HepG2 (cell line): Measurements from ENCODE around the gene MAMDC2. TPM values are rescaled to one million over a fixed set of nuclear protein-coding genes. Genes with fewer than 3 reads are reported as not detected.
A peak's percentile ranks its signal among the peaks of the same experiment; 100 is the strongest.

Experiments
- ATAC-seq: fragments of 200-7000 bp; cut with Tn5 transposase; 3 replicates; pipeline ENCODE4 v1.9.1; 2020; ENCODE audit warnings: mild to moderate bottlenecking, moderate library complexity
- BruUV-seq: library from RNA; stranded (reverse); fragments of 400-500 nt; replicated peaks from 2 replicates; lab custom pipeline; 2021; lab: Mats Ljungman, UMichigan
- CTCF ChIA-PET: fragments of 300-600 bp; formaldehyde crosslinking; extraction: SDS; loops from one replicate; lab custom pipeline; 2021; ENCODE audit warnings: low total read pairs, inconsistent platforms, low intra/inter-chr PET ratio; lab: Yijun Ruan, JAX
- POLR2A ChIA-PET: fragments of 350-600 bp; sonication (Branson Sonifier 250); formaldehyde crosslinking; loops from one replicate; lab custom pipeline; 2020; ENCODE audit warnings: antibody characterized with exemption, inconsistent platforms; lab: Yijun Ruan, JAX
- DNase-seq: peaks from one replicate; pipeline ENCODE4 v3.0.0-alpha.2; 2015; ENCODE audit warnings: low spot score
- FAIRE-seq: peaks from 3 replicates; lab custom pipeline; 2011; peaks lifted over from hg19 to GRCh38; lab: Jason Lieb, UNC
- H2AFZ ChIP-seq: one replicate; pipeline ENCODE4 v1.6.1; 2011; ENCODE audit warnings: low read length, inconsistent platforms
- H3K27ac ChIP-seq: fragments of 300-600 bp; 3 replicates; pipeline ENCODE4 v1.8.0; 2011; ENCODE audit warnings: mixed run types, mild to moderate bottlenecking, mixed read lengths, low read length, inconsistent platforms; ENCODE audit not compliant: insufficient read depth; ENCODE audit errors: extremely low read length
- H3K27me3 ChIP-seq, 2 experiments: fragments of 200-600 bp in 1 of 2; 2 replicates in 1 of 2; 3 replicates in 1 of 2; pipeline versions ENCODE4 v1.6.0 to v1.8.0; 2011; ENCODE audit warnings: low read length in 2 of 2, mild to moderate bottlenecking in 2 of 2, moderate library complexity in 2 of 2, inconsistent platforms in 1 of 2; ENCODE audit not compliant: insufficient read depth in 2 of 2, control insufficient read depth in 1 of 2
- H3K36me3 ChIP-seq, 2 experiments: fragments of 200-600 bp in 1 of 2; replicated peaks in 1 of 2; 2 replicates in 1 of 2; 3 replicates in 1 of 2; pipeline versions ENCODE4 v1.5.1 to v1.8.0; 2011; ENCODE audit warnings: low read length in 2 of 2, inconsistent platforms in 1 of 2; ENCODE audit not compliant: insufficient read depth in 2 of 2, control insufficient read depth in 1 of 2
- H3K4me1 ChIP-seq: 2 replicates; pipeline ENCODE4 v1.5.1; 2012; ENCODE audit warnings: low read length, inconsistent platforms; ENCODE audit not compliant: insufficient read depth
- H3K4me2 ChIP-seq: 2 replicates; pipeline ENCODE4 v1.6.0; 2011; ENCODE audit warnings: low read depth, low read length, inconsistent platforms
- H3K4me3 ChIP-seq, 3 experiments: fragments of 200-600 bp in 1 of 3; sonication (generic), shearing (Covaris generic) in 1 of 3; replicated peaks in 1 of 3; 2 replicates each; pipeline ENCODE4 v1.5.1; 2011 to 2016; ENCODE audit warnings: low read length in 3 of 3, inconsistent platforms in 2 of 3, low read depth in 2 of 3, mild to moderate bottlenecking in 2 of 3, control low read depth in 1 of 3, mixed read lengths in 1 of 3; ENCODE audit not compliant: insufficient read depth in 1 of 3
- H3K79me2 ChIP-seq: one replicate; pipeline ENCODE4 v1.6.1; 2011; ENCODE audit warnings: low read length, inconsistent platforms; ENCODE audit not compliant: insufficient read depth
- H3K9ac ChIP-seq: 2 replicates; pipeline ENCODE4 v1.6.0; 2011; ENCODE audit warnings: mild to moderate bottlenecking, low read depth, low read length, inconsistent platforms; ENCODE audit not compliant: insufficient read depth
- H3K9me3 ChIP-seq: 2 replicates; pipeline ENCODE4 v1.5.1; 2012; ENCODE audit warnings: mild to moderate bottlenecking, low read length
- H4K20me1 ChIP-seq: 2 replicates; pipeline ENCODE4 v1.6.0; 2011; ENCODE audit warnings: inconsistent platforms, mild to moderate bottlenecking, low read length, moderate library complexity; ENCODE audit not compliant: insufficient read depth
- CEBPG ChIP-seq: IDR thresholded peaks from 2 replicates; pipeline ENCODE4 v1.6.1; 2016
- DPF2 ChIP-seq: sonication (generic); formaldehyde crosslinking; IDR thresholded peaks from 2 replicates; pipeline ENCODE4 v1.4.0; 2020; ENCODE audit warnings: mild to moderate bottlenecking, low read depth, missing genetic modification reagents, borderline replicate concordance
- FIP1L1 ChIP-seq: fragments of 200-400 bp; formaldehyde crosslinking; IDR thresholded peaks from 2 replicates; pipeline ENCODE4 v1.6.1; 2018; ENCODE audit warnings: low read depth, mild to moderate bottlenecking, low read length, moderate library complexity, borderline replicate concordance; ENCODE audit not compliant: insufficient read depth
- GABPB1 ChIP-seq: IDR thresholded peaks from 2 replicates; pipeline ENCODE4 v1.6.1; 2016; ENCODE audit warnings: mild to moderate bottlenecking, missing genetic modification reagents, moderate library complexity, missing compliant biosample characterization
- GLI4 ChIP-seq: sonication (generic); formaldehyde crosslinking; IDR thresholded peaks from 2 replicates; pipeline ENCODE4 v1.5.1; 2020; ENCODE audit warnings: missing genetic modification reagents, mild to moderate bottlenecking, moderate library complexity, borderline replicate concordance
- HNRNPH1 ChIP-seq: fragments of 200-400 bp; formaldehyde crosslinking; optimal IDR thresholded peaks from 2 replicates; pipeline ENCODE3; 2017; ENCODE audit warnings: mild to moderate bottlenecking, low read depth, low read length
- PHF5A ChIP-seq: IDR thresholded peaks from one replicate; pipeline ENCODE4 v1.6.1; 2018; ENCODE audit warnings: low read depth, missing genetic modification reagents; ENCODE audit not compliant: unreplicated experiment
- SAP130 ChIP-seq: IDR thresholded peaks from 2 replicates; pipeline ENCODE4 v1.6.1; 2016; ENCODE audit warnings: low read depth
- STAG1 ChIP-seq: sonication (generic); formaldehyde crosslinking; IDR thresholded peaks from 2 replicates; pipeline ENCODE4 v1.4.0; 2020; ENCODE audit warnings: missing genetic modification reagents
- YEATS2 ChIP-seq: sonication (generic); formaldehyde crosslinking; IDR thresholded peaks from 2 replicates; pipeline ENCODE4 v1.4.0; 2020; ENCODE audit warnings: missing genetic modification reagents, borderline replicate concordance
- ZNF143 ChIP-seq: sonication (generic); formaldehyde crosslinking; IDR thresholded peaks from 2 replicates; pipeline ENCODE4 v1.4.0; 2020; ENCODE audit warnings: missing genetic modification reagents
- ZNF30 ChIP-seq: sonication (generic); formaldehyde crosslinking; IDR thresholded peaks from 2 replicates; pipeline ENCODE4 v1.5.0; 2020; ENCODE audit warnings: mild to moderate bottlenecking, missing genetic modification reagents
- WGBS: methylation state at CpG from one replicate; pipeline ENCODE4 v1.1.6; 2017; ENCODE audit warnings: low lambda C conversion rate; 5-methylcytosine and 5-hydroxymethylcytosine counted together
- in situ Hi-C: cut with HindIII; loops from 2 replicates; pipeline ENCODE4 v1.10.0; 2017; ENCODE audit warnings: low pct_unique_long_range_greater_than_20kb; ENCODE audit not compliant: extremely low pct_ligation_motif_present
- intact Hi-C: fragments of 100-400 bp; cut with micrococcal nuclease; formaldehyde crosslinking; loops from one replicate; pipeline ENCODE4 v1.10.0; 2022; ENCODE audit not compliant: unreplicated experiment
- polyA plus RNA-seq, 8 experiments: library from polyadenylated mRNA; depleted of rRNA in 3 of 8; stranded (reverse) in 7 of 8; unstranded in 1 of 8; fragments of >200 nt; fragmentation: Illumina TruSeq in 4 of 8; extraction: Trizol in 4 of 8; gene quantifications; 2 replicates each; pipeline versions ENCODE4 v1.2.1 to v1.2.3, GENCODE V29; 2011 to 2016; ENCODE audit warnings: low read depth in 4 of 8, missing spikeins in 1 of 8, mixed read lengths in 1 of 8; ENCODE audit not compliant: insufficient read depth in 1 of 8
- total RNA-seq, 5 experiments: library from RNA; depleted of rRNA; stranded (reverse); fragments of >200 nt; fragmentation: Illumina TruSeq; extraction: Trizol; gene quantifications; 2 replicates each; pipeline ENCODE4 v1.2.3, GENCODE V29; 2016; ENCODE audit warnings: low read depth in 1 of 5
- TF ChIP-seq, protein P1 (sequence below): IDR thresholded peaks from 2 replicates; pipeline ENCODE4 v1.6.1; 2012; ENCODE audit warnings: inconsistent platforms
- TF ChIP-seq, protein P2 (sequence below): sonication (generic); formaldehyde crosslinking; IDR thresholded peaks from 2 replicates; pipeline ENCODE4 v1.4.0; 2020; ENCODE audit warnings: missing genetic modification reagents, borderline replicate concordance
- TF ChIP-seq, protein P3 (sequence below): sonication (generic); formaldehyde crosslinking; IDR thresholded peaks from 2 replicates; pipeline ENCODE4 v1.5.1; 2020; ENCODE audit warnings: missing genetic modification reagents, mild to moderate bottlenecking, borderline replicate concordance
- TF ChIP-seq, protein P4 (sequence below): sonication (generic); formaldehyde crosslinking; IDR thresholded peaks from 2 replicates; pipeline ENCODE4 v1.5.1; 2020; ENCODE audit warnings: mild to moderate bottlenecking, missing genetic modification reagents, moderate library complexity

MAMDC2 gene
- total and polyA plus RNA-seq, 2 of the 13 experiments (the other 11 are each of a cell fraction or from before 2014, with no cell fraction given) = not detected

DNA sequence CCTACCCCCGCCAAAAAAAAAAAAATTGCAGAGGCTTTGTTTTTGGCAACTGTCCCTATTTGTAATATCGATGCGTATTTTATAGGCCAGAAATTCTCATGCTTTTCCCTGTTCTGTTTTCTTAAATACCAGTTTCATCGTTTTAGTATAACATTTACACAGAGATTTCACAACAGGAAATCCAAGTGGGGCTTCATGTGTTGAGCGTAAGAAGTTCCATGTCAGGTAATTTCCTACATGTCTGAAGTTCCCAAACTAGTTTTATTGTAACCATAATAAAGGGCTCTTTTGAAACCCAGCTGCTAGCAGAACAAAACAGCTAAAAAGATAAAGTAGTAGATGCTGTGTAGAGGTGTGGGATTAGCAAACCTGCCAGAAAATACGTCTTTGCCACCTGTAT is 219.3 kb downstream of the MAMDC2 start (continued):
- TF ChIP-seq DPF2 (CRISPR knock-in tag) = no peak

DNA sequence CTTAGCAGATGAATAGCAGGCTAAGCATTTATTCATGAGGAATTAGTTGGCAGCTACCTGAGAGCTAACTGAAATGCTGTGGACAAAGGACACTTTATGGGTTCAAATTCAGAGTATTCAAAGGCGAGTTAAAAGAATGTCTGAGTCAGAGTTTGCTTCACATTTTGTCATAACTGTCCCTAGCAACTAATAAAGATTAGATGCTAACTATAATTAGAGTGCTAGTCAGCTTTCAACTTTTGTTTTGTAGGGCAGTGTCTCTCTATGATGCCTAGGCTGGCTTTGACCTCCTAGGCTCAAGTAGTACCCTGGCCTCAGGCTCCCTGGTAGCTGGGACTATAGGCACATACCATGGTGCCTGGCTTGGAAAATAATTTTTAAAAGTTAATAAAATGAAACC is 219.8 kb downstream of the MAMDC2 start:
- POLR2A ChIA-PET = no interaction called here
- Histone ChIP-seq H3K79me2 (peaks cover 59% of the 10 kb centered on the region), H3K4me1 (peaks cover 36% of the 10 kb centered on the region), H3K36me3 (peaks cover 0 to 36% of the 10 kb centered on the region in 2 experiments; a peak in 3 of 5 replicates), H3K27me3 (no peaks in the 10 kb centered on the region; a peak in 1 of 5 replicates), H3K9ac (no peak overlapping the region), H4K20me1 (peaks cover 26% of the 10 kb centered on the region; the same call in 1 of the 2 replicates), H3K4me3 (no peak overlapping the region), H3K27ac (no peak overlapping the region), H2AFZ (no peak overlapping the region), H3K9me3 (no peaks in the 10 kb centered on the region), H3K4me2 (peak overlapping the region; percentile 26; the same call in 1 of the 2 replicates)
- in situ Hi-C loops (loop anchor here (10.0 kb wide), 1 partner anchor 151 kb away; the partner anchor contains the start of gene KLF9), intact Hi-C loops (no loop called here)
- no peak for FAIRE-seq
- TF ChIP-seq ZNF143 (CRISPR knock-in tag) (no peak), ZNF30 (CRISPR knock-in tag) (no peak), YEATS2 (CRISPR knock-in tag) (no peak), CEBPG (CRISPR knock-in tag) (no peak), SAP130 (no peak), HNRNPH1 (no peak), STAG1 (CRISPR knock-in tag) (no peak), GLI4 (no peak), FIP1L1 (no peak), PHF5A (CRISPR knock-in tag) (no peak), GABPB1 (no peak)
- TF ChIP-seq, protein P1, sequence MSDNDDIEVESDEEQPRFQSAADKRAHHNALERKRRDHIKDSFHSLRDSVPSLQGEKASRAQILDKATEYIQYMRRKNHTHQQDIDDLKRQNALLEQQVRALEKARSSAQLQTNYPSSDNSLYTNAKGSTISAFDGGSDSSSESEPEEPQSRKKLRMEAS = no peak
- TF ChIP-seq, protein P2, sequence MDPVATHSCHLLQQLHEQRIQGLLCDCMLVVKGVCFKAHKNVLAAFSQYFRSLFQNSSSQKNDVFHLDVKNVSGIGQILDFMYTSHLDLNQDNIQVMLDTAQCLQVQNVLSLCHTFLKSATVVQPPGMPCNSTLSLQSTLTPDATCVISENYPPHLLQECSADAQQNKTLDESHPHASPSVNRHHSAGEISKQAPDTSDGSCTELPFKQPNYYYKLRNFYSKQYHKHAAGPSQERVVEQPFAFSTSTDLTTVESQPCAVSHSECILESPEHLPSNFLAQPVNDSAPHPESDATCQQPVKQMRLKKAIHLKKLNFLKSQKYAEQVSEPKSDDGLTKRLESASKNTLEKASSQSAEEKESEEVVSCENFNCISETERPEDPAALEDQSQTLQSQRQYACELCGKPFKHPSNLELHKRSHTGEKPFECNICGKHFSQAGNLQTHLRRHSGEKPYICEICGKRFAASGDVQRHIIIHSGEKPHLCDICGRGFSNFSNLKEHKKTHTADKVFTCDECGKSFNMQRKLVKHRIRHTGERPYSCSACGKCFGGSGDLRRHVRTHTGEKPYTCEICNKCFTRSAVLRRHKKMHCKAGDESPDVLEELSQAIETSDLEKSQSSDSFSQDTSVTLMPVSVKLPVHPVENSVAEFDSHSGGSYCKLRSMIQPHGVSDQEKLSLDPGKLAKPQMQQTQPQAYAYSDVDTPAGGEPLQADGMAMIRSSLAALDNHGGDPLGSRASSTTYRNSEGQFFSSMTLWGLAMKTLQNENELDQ (CRISPR knock-in tag) = no peak
- TF ChIP-seq, protein P3, sequence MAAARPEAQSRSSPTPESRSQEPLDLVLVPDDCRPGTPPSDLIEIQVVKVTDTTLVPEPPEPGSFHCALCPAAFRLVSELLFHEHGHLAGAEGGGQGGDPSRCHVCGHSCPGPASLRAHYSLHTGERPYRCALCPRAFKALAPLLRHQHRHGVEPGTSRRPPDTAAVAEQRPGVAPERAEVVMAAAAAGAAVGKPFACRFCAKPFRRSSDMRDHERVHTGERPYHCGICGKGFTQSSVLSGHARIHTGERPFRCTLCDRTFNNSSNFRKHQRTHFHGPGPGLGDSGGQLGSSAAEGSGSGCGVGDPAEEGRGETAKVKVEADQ = no peak
- TF ChIP-seq, protein P4, sequence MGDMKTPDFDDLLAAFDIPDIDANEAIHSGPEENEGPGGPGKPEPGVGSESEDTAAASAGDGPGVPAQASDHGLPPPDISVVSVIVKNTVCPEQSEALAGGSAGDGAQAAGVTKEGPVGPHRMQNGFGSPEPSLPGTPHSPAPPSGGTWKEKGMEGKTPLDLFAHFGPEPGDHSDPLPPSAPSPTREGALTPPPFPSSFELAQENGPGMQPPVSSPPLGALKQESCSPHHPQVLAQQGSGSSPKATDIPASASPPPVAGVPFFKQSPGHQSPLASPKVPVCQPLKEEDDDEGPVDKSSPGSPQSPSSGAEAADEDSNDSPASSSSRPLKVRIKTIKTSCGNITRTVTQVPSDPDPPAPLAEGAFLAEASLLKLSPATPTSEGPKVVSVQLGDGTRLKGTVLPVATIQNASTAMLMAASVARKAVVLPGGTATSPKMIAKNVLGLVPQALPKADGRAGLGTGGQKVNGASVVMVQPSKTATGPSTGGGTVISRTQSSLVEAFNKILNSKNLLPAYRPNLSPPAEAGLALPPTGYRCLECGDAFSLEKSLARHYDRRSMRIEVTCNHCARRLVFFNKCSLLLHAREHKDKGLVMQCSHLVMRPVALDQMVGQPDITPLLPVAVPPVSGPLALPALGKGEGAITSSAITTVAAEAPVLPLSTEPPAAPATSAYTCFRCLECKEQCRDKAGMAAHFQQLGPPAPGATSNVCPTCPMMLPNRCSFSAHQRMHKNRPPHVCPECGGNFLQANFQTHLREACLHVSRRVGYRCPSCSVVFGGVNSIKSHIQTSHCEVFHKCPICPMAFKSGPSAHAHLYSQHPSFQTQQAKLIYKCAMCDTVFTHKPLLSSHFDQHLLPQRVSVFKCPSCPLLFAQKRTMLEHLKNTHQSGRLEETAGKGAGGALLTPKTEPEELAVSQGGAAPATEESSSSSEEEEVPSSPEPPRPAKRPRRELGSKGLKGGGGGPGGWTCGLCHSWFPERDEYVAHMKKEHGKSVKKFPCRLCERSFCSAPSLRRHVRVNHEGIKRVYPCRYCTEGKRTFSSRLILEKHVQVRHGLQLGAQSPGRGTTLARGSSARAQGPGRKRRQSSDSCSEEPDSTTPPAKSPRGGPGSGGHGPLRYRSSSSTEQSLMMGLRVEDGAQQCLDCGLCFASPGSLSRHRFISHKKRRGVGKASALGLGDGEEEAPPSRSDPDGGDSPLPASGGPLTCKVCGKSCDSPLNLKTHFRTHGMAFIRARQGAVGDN (CRISPR knock-in tag) = no peak
- WGBS = 96% methylated on average over 1 of the region's 1 CpG
- ATAC-seq = no peak
- DNase-seq = no peak
- CTCF ChIA-PET = no interaction called here
- no TSS peak for BruUV-seq
